HepG2 (cell line): ENCODE measurements around the gene TENM3. TPM values are rescaled to one million over a fixed set of nuclear protein-coding genes. Genes with fewer than 3 reads are reported as not detected.

Experiments
- HNRNPLL ChIP-seq: fragments of 200-400 bp; formaldehyde crosslinking; IDR thresholded peaks from 2 replicates; pipeline ENCODE4 v1.6.1; 2017; ENCODE audit warnings: mild to moderate bottlenecking, low read depth, low read length; ENCODE audit not compliant: poor library complexity, severe bottlenecking
- MAFK ChIP-seq, 2 experiments: IDR thresholded peaks in 1 of 2; conservative IDR thresholded peaks in 1 of 2; 2 replicates each; pipeline ENCODE4 v1.6.1; 2011; ENCODE audit warnings: improper control_type of control experiment in 2 of 2, low read length in 2 of 2
- MIXL1 ChIP-seq: IDR thresholded peaks from 2 replicates; pipeline ENCODE4 v1.6.1; 2016
- MYC ChIP-seq: sonication (generic); formaldehyde crosslinking; IDR thresholded peaks from 2 replicates; pipeline ENCODE4 v1.9.0; 2021; ENCODE audit warnings: missing genetic modification reagents, borderline replicate concordance
- RCOR2 ChIP-seq: IDR thresholded peaks from 2 replicates; pipeline ENCODE4 v1.6.1; 2016; ENCODE audit warnings: missing biosample characterization, missing genetic modification reagents
- polyA plus RNA-seq, 8 experiments: library from polyadenylated mRNA; depleted of rRNA in 3 of 8; stranded (reverse) in 7 of 8; unstranded in 1 of 8; fragments of >200 nt; fragmentation: Illumina TruSeq in 4 of 8; extraction: Trizol in 4 of 8; gene quantifications; 2 replicates each; pipeline versions ENCODE4 v1.2.1 to v1.2.3, GENCODE V29; 2011 to 2016; ENCODE audit warnings: low read depth in 4 of 8, missing spikeins in 1 of 8, mixed read lengths in 1 of 8; ENCODE audit not compliant: insufficient read depth in 1 of 8
- total RNA-seq, 5 experiments: library from RNA; depleted of rRNA; stranded (reverse); fragments of >200 nt; fragmentation: Illumina TruSeq; extraction: Trizol; gene quantifications; 2 replicates each; pipeline ENCODE4 v1.2.3, GENCODE V29; 2016; ENCODE audit warnings: low read depth in 1 of 5
- TF ChIP-seq, protein P1 (sequence below): IDR thresholded peaks from 2 replicates; pipeline ENCODE4 v1.6.1; 2012; ENCODE audit warnings: low read length, improper control_type of control experiment
- TF ChIP-seq, protein P2 (sequence below): sonication (generic); formaldehyde crosslinking; IDR thresholded peaks from 2 replicates; pipeline ENCODE4 v1.5.0; 2020; ENCODE audit warnings: missing genetic modification reagents

TENM3 gene
- total and polyA plus RNA-seq, 2 of the 13 experiments (the other 11 are each of a cell fraction or from before 2014, with no cell fraction given), result 0.04 TPM; not detected in 1

- TF ChIP-seq, protein P1, sequence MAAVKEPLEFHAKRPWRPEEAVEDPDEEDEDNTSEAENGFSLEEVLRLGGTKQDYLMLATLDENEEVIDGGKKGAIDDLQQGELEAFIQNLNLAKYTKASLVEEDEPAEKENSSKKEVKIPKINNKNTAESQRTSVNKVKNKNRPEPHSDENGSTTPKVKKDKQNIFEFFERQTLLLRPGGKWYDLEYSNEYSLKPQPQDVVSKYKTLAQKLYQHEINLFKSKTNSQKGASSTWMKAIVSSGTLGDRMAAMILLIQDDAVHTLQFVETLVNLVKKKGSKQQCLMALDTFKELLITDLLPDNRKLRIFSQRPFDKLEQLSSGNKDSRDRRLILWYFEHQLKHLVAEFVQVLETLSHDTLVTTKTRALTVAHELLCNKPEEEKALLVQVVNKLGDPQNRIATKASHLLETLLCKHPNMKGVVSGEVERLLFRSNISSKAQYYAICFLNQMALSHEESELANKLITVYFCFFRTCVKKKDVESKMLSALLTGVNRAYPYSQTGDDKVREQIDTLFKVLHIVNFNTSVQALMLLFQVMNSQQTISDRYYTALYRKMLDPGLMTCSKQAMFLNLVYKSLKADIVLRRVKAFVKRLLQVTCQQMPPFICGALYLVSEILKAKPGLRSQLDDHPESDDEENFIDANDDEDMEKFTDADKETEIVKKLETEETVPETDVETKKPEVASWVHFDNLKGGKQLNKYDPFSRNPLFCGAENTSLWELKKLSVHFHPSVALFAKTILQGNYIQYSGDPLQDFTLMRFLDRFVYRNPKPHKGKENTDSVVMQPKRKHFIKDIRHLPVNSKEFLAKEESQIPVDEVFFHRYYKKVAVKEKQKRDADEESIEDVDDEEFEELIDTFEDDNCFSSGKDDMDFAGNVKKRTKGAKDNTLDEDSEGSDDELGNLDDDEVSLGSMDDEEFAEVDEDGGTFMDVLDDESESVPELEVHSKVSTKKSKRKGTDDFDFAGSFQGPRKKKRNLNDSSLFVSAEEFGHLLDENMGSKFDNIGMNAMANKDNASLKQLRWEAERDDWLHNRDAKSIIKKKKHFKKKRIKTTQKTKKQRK, result no peak
- TF ChIP-seq MAFK (conservative IDR thresholded peaks at IDR 0.05 in 1 of 2, IDR thresholded peaks at IDR 0.05 in 1 of 2; ENCODE audit: low read length in 2 of 2) (no peak), MIXL1 (no peak), HNRNPLL (no peak), MYC (no peak), RCOR2 (CRISPR knock-in tag) (no peak)
- TF ChIP-seq, protein P2, sequence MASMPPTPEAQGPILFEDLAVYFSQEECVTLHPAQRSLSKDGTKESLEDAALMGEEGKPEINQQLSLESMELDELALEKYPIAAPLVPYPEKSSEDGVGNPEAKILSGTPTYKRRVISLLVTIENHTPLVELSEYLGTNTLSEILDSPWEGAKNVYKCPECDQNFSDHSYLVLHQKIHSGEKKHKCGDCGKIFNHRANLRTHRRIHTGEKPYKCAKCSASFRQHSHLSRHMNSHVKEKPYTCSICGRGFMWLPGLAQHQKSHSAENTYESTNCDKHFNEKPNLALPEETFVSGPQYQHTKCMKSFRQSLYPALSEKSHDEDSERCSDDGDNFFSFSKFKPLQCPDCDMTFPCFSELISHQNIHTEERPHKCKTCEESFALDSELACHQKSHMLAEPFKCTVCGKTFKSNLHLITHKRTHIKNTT, result no peak
Observed at GRCh38 chr4:182233310-182234090, 9.7 kb upstream of the TENM3 start (continued).
